OCI-LY7 (cell line): ENCODE measurements around the gene FLNA. TPM values are rescaled to one million over a fixed set of nuclear protein-coding genes. Genes with fewer than 3 reads are reported as not detected.
A peak's percentile ranks its signal among the peaks of the same experiment; 100 is the strongest.

Source experiments
- BruUV-seq: library from RNA; stranded (reverse); fragments of 400-500 nt; replicated peaks from 2 replicates; lab custom pipeline; 2021; lab: Mats Ljungman, UMichigan
- CTCF ChIA-PET: fragments of 300-600 bp; sonication (Branson Sonifier 250); formaldehyde crosslinking; loops from one replicate; lab custom pipeline; 2022; ENCODE audit warnings: antibody characterized with exemption; ENCODE audit not compliant: unreplicated experiment; lab: Charles Lee
- POLR2A ChIA-PET: fragments of 300-600 bp; sonication (Branson Sonifier 250); formaldehyde crosslinking; loops from one replicate; lab custom pipeline; 2022; ENCODE audit warnings: antibody characterized with exemption; lab: Charles Lee
- DNase-seq: peaks from one replicate; pipeline ENCODE4 v3.0.0-alpha.2; 2015; ENCODE audit warnings: low spot score
- H2AFZ ChIP-seq: fragments of 200-600 bp; sonication (generic), shearing (Covaris generic); 2 replicates; pipeline ENCODE4 v1.6.1; 2014; ENCODE audit warnings: mild to moderate bottlenecking, antibody characterized with exemption, low read length, moderate library complexity
- H3K27ac ChIP-seq: fragments of 200-600 bp; sonication (generic); 2 replicates; pipeline ENCODE4 v1.5.1; 2014; ENCODE audit warnings: mixed run types, low read depth, mild to moderate bottlenecking, moderate library complexity, low read length, inconsistent platforms; ENCODE audit not compliant: poor library complexity, severe bottlenecking
- H3K36me3 ChIP-seq: fragments of 200-600 bp; sonication (generic); 2 replicates; pipeline ENCODE4 v1.6.1; 2014; ENCODE audit warnings: mild to moderate bottlenecking, antibody characterized with exemption, low read length, moderate library complexity, mixed read lengths; ENCODE audit not compliant: insufficient read depth
- H3K4me1 ChIP-seq: fragments of 200-600 bp; sonication (generic); 2 replicates; pipeline ENCODE4 v1.5.1; 2014; ENCODE audit warnings: mild to moderate bottlenecking, low read length; ENCODE audit not compliant: insufficient read depth, poor library complexity, severe bottlenecking
- H3K4me2 ChIP-seq: fragments of 200-600 bp; sonication (generic); 2 replicates; pipeline ENCODE4 v1.6.1; 2014; ENCODE audit warnings: mild to moderate bottlenecking, low read length
- H3K4me3 ChIP-seq: fragments of 200-600 bp; sonication (generic); 2 replicates; pipeline ENCODE4 v1.5.1; 2014; ENCODE audit warnings: mild to moderate bottlenecking, low read depth, low read length; ENCODE audit not compliant: poor library complexity, severe bottlenecking
- H3K79me2 ChIP-seq: fragments of 200-600 bp; sonication (generic); 2 replicates; pipeline ENCODE4 v1.6.1; 2016; ENCODE audit warnings: low read depth, mild to moderate bottlenecking, low read length, moderate library complexity, mixed read lengths; ENCODE audit not compliant: insufficient read depth
- H3K9me2 ChIP-seq: fragments of 200-600 bp; sonication (generic); 2 replicates; pipeline ENCODE4 v1.6.1; 2016; ENCODE audit warnings: mild to moderate bottlenecking, low read length, mixed read lengths; ENCODE audit not compliant: insufficient read depth
- H3K9me3 ChIP-seq: fragments of 200-600 bp; sonication (generic); 2 replicates; pipeline ENCODE4 v1.6.1; 2014; ENCODE audit warnings: mild to moderate bottlenecking, mixed run types, low read length, mixed read lengths
- H4K20me1 ChIP-seq: fragments of 200-600 bp; sonication (generic); 2 replicates; pipeline ENCODE4 v1.6.1; 2014; ENCODE audit warnings: mild to moderate bottlenecking, antibody characterized with exemption, low read length, moderate library complexity, mixed read lengths; ENCODE audit not compliant: insufficient read depth
- CTCF ChIP-seq: fragments of 200-600 bp; sonication (generic); conservative IDR thresholded peaks from 2 replicates; pipeline ENCODE4 v1.5.1; 2014; ENCODE audit warnings: mild to moderate bottlenecking, antibody characterized with exemption, low read length, moderate library complexity, mixed read lengths
- EZH2phosphoT487 ChIP-seq: fragments of 200-600 bp; sonication (generic); IDR thresholded peaks from 2 replicates; pipeline ENCODE4 v1.6.1; 2018; ENCODE audit warnings: low read depth, borderline replicate concordance, mild to moderate bottlenecking, mixed run types, antibody characterized with exemption, low read length, moderate library complexity, mixed read lengths
- intact Hi-C: fragments of 100-400 bp; cut with micrococcal nuclease; formaldehyde crosslinking; loops from one replicate; pipeline ENCODE4 v1.10.0; 2022; ENCODE audit not compliant: unreplicated experiment
- total RNA-seq, 2 experiments: library from RNA; depleted of rRNA in 1 of 2; stranded (reverse); fragments of >200 nt in 1 of 2; shearing (Covaris generic) in 1 of 2; gene quantifications; 2 replicates each; pipeline ENCODE4 v1.2.3, GENCODE V29; 2014 to 2022

Gene FLNA
- total RNA-seq, 2 experiments from 2014 or later = 78.8 to 97.7 TPM

GRCh38 chrX:154378059-154378798 is 3.8 kb upstream of the FLNA start:
- Histone ChIP-seq H4K20me1 (no peaks in the 10 kb centered on the region), H3K36me3 (peaks cover 4% of the 10 kb centered on the region; the same call in 1 of the 2 replicates), H3K4me3 (peak overlapping the region; percentile 72), H3K9me2 (no peaks in the 10 kb centered on the region), H3K4me1 (peaks cover 33% of the 10 kb centered on the region), H3K79me2 (peaks cover 13% of the 10 kb centered on the region), H3K27ac (peak overlapping the region; percentile 66), H3K9me3 (no peaks in the 10 kb centered on the region), H3K4me2 (peak overlapping the region; percentile 77), H2AFZ (no peak overlapping the region)
- TF ChIP-seq CTCF (no peak), EZH2phosphoT487 (no peak)
- DNase-seq = peak; percentile 35
- no TSS peak for BruUV-seq
- ChIA-PET POLR2A (no interaction called here), CTCF (no interaction called here)
- intact Hi-C loops = loop anchor here (1.0 to 10.0 kb wide), 2 partner anchors 406 to 453 kb away; partner anchors contain the start of genes ARHGAP4 and TMEM187

GRCh38 chrX:154376774-154377173 is 2.3 kb upstream of the FLNA start:
- no TSS peak for BruUV-seq
- intact Hi-C loops = loop anchor here (10.0 kb wide), 1 partner anchor 452 kb away; the partner anchor contains the start of gene ARHGAP4
- H3K4me1 ChIP-seq = peaks cover 44% of the 10 kb centered on the region
- ChIA-PET POLR2A (no interaction called here), CTCF (no interaction called here)
- no peak for TF ChIP-seq EZH2phosphoT487
- no peak for TF ChIP-seq CTCF
- H3K79me2 ChIP-seq = peaks cover 13% of the 10 kb centered on the region
- no peaks in the 10 kb centered on the region for H4K20me1 ChIP-seq
- no peak overlapping the region for H2AFZ ChIP-seq
- no peak overlapping the region for H3K27ac ChIP-seq
- H3K9me3 ChIP-seq = no peaks in the 10 kb centered on the region
- H3K9me2 ChIP-seq = no peaks in the 10 kb centered on the region
- no peak overlapping the region for H3K4me2 ChIP-seq
- H3K36me3 ChIP-seq = peaks cover 4% of the 10 kb centered on the region; the same call in 1 of the 2 replicates
- H3K4me3 ChIP-seq = no peak overlapping the region
- no peak for DNase-seq

- intact Hi-C loops = loop anchor here (2.0 to 10.0 kb wide), 2 partner anchors 54 to 450 kb away; partner anchors contain the start of gene ARHGAP4
- ChIA-PET POLR2A (interaction anchor here (0.6 kb wide), 1 partner anchor 135 kb away, joined by 4 read pairs; no protein-coding TSS in a partner anchor), CTCF (no interaction called here)
- H3K36me3 ChIP-seq = no peaks in the 10 kb centered on the region
- no peaks in the 10 kb centered on the region for H4K20me1 ChIP-seq
- H3K4me3 ChIP-seq = no peak overlapping the region
- peaks cover 11% of the 10 kb centered on the region for H3K79me2 ChIP-seq
- no peak for TF ChIP-seq CTCF
- no peak for TF ChIP-seq EZH2phosphoT487
- peaks cover 39% of the 10 kb centered on the region for H3K4me1 ChIP-seq
- no peak for DNase-seq
- peak overlapping the region; percentile 66 for H2AFZ ChIP-seq
- no peak overlapping the region for H3K27ac ChIP-seq
- no peaks in the 10 kb centered on the region for H3K9me2 ChIP-seq
- H3K9me3 ChIP-seq = no peaks in the 10 kb centered on the region
- no TSS peak for BruUV-seq
- H3K4me2 ChIP-seq = peak overlapping the region; percentile 36; the same call in 1 of the 2 replicates
Measured at GRCh38 chrX:154375156-154375504, 696 bp upstream of the FLNA start.
